ENCODE measurements around the gene ANKH.

DNA sequence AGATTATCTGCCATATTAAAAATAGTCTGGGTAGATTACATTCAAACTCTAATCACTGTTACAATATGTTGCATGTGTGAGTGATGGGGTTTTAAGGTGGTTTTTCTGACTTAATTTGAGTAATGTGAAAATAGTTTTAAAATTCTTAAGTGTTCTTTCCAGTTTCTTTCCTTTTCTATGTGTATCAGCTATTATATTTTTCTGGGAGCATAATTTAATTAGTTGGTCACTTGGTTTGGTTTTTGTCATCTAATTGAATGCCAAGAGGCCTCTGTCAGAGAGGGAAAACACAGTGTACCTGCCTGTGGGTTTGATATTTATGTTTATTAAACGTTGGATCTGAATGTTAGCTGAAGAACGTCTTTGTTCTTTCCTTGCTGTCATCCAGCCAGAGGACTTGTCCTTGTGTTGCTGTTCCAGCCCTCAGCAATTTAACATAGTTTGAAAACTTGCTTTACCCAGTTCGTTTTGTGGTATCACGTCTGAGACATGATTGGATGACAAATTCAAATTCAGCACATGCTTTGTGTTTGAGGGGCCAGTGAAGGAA is 187.6 kb downstream of the ANKH start:
- TF ChIP-seq, protein P1, sequence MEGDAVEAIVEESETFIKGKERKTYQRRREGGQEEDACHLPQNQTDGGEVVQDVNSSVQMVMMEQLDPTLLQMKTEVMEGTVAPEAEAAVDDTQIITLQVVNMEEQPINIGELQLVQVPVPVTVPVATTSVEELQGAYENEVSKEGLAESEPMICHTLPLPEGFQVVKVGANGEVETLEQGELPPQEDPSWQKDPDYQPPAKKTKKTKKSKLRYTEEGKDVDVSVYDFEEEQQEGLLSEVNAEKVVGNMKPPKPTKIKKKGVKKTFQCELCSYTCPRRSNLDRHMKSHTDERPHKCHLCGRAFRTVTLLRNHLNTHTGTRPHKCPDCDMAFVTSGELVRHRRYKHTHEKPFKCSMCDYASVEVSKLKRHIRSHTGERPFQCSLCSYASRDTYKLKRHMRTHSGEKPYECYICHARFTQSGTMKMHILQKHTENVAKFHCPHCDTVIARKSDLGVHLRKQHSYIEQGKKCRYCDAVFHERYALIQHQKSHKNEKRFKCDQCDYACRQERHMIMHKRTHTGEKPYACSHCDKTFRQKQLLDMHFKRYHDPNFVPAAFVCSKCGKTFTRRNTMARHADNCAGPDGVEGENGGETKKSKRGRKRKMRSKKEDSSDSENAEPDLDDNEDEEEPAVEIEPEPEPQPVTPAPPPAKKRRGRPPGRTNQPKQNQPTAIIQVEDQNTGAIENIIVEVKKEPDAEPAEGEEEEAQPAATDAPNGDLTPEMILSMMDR (IDR thresholded peaks at IDR 0.05; ENCODE audit: borderline replicate concordance, extremely low read depth, low read length, poor library complexity, severe bottlenecking): no peak
- no peak for TF ChIP-seq EZH2 (IDR thresholded peaks at IDR 0.05; ENCODE audit: borderline replicate concordance, low read depth, low read length, severe bottlenecking)

Measured in DND-41 (cell line).